HepG2 (cell line): ENCODE measurements around the gene NOP56. TPM values are rescaled to one million over a fixed set of nuclear protein-coding genes. Genes with fewer than 3 reads are reported as not detected.

Experiments
- CBX1 ChIP-seq: IDR thresholded peaks from one replicate; pipeline ENCODE4 v1.6.1; 2016; ENCODE audit warnings: antibody characterized with exemption, low read depth
- DPF2 ChIP-seq: sonication (generic); formaldehyde crosslinking; IDR thresholded peaks from 2 replicates; pipeline ENCODE4 v1.4.0; 2020; ENCODE audit warnings: mild to moderate bottlenecking, low read depth, missing genetic modification reagents, borderline replicate concordance
- IRF1 ChIP-seq: sonication (generic); formaldehyde crosslinking; IDR thresholded peaks from 2 replicates; pipeline ENCODE4 v1.4.0; 2020; ENCODE audit warnings: low read depth, mild to moderate bottlenecking, missing genetic modification reagents
- PHF20 ChIP-seq: sonication (generic); formaldehyde crosslinking; IDR thresholded peaks from 2 replicates; pipeline ENCODE4 v1.5.0; 2020; ENCODE audit warnings: mild to moderate bottlenecking, missing genetic modification reagents
- POLR2A ChIP-seq, 2 experiments: IDR thresholded peaks; 2 replicates each; pipeline ENCODE4 v1.6.1; 2011; ENCODE audit warnings: low read depth in 2 of 2, low read length in 2 of 2, mild to moderate bottlenecking in 1 of 2, moderate library complexity in 1 of 2; ENCODE audit not compliant: insufficient read depth in 1 of 2
- SNAPC4 ChIP-seq: sonication (generic); formaldehyde crosslinking; IDR thresholded peaks from 2 replicates; pipeline ENCODE4 v1.4.0; 2020; ENCODE audit warnings: mild to moderate bottlenecking, missing genetic modification reagents
- TFDP2 ChIP-seq: sonication (generic); formaldehyde crosslinking; IDR thresholded peaks from 2 replicates; pipeline ENCODE4 v1.4.0; 2020; ENCODE audit warnings: missing genetic modification reagents
- ZC3H4 ChIP-seq: sonication (generic); formaldehyde crosslinking; IDR thresholded peaks from 2 replicates; pipeline ENCODE4 v1.4.0; 2020; ENCODE audit warnings: missing genetic modification reagents, borderline replicate concordance
- ZNF251 ChIP-seq: sonication (generic); formaldehyde crosslinking; IDR thresholded peaks from 2 replicates; pipeline ENCODE4 v1.9.0; 2021; ENCODE audit warnings: mild to moderate bottlenecking, missing genetic modification reagents
- ZNF280D ChIP-seq: sonication (generic); formaldehyde crosslinking; IDR thresholded peaks from 2 replicates; pipeline ENCODE4 v1.5.1; 2020; ENCODE audit warnings: mild to moderate bottlenecking, missing genetic modification reagents
- ZNF343 ChIP-seq: sonication (generic); formaldehyde crosslinking; IDR thresholded peaks from 2 replicates; pipeline ENCODE4 v1.4.0; 2020; ENCODE audit warnings: mild to moderate bottlenecking, missing genetic modification reagents
- ZNF879 ChIP-seq: sonication (generic); formaldehyde crosslinking; IDR thresholded peaks from 2 replicates; pipeline ENCODE4 v1.8.1; 2023; ENCODE audit warnings: missing genetic modification reagents
- polyA plus RNA-seq, 8 experiments: library from polyadenylated mRNA; depleted of rRNA in 3 of 8; stranded (reverse) in 7 of 8; unstranded in 1 of 8; fragments of >200 nt; fragmentation: Illumina TruSeq in 4 of 8; extraction: Trizol in 4 of 8; gene quantifications; 2 replicates each; pipeline versions ENCODE4 v1.2.1 to v1.2.3, GENCODE V29; 2011 to 2016; ENCODE audit warnings: low read depth in 4 of 8, missing spikeins in 1 of 8, mixed read lengths in 1 of 8; ENCODE audit not compliant: insufficient read depth in 1 of 8
- total RNA-seq, 5 experiments: library from RNA; depleted of rRNA; stranded (reverse); fragments of >200 nt; fragmentation: Illumina TruSeq; extraction: Trizol; gene quantifications; 2 replicates each; pipeline ENCODE4 v1.2.3, GENCODE V29; 2016; ENCODE audit warnings: low read depth in 1 of 5
- TF ChIP-seq, protein P1 (sequence below): sonication (generic); formaldehyde crosslinking; IDR thresholded peaks from 2 replicates; pipeline ENCODE4 v1.5.1; 2020; ENCODE audit warnings: mild to moderate bottlenecking, missing genetic modification reagents, borderline replicate concordance
- TF ChIP-seq, protein P2 (sequence below): sonication (generic); formaldehyde crosslinking; IDR thresholded peaks from 2 replicates; pipeline ENCODE4 v1.5.0; 2020; ENCODE audit warnings: missing genetic modification reagents

The NOP56 gene
- total and polyA plus RNA-seq, 2 of the 13 experiments (the other 11 are each of a cell fraction or from before 2014, with no cell fraction given) = 369 to 1,116 TPM

GRCh38 chr20:2663887-2664719, 11.7 kb downstream of the NOP56 start, which contains the start of gene IDH3B (continued):
- TF ChIP-seq SNAPC4 (CRISPR knock-in tag) = peak; percentile 93
- peak; percentile 89 for TF ChIP-seq ZNF280D
- TF ChIP-seq PHF20 (CRISPR knock-in tag) = peak; percentile 100
- no peak; the same call in 1 of the 2 replicates for TF ChIP-seq ZNF343 (CRISPR knock-in tag)
- TF ChIP-seq, protein P1, sequence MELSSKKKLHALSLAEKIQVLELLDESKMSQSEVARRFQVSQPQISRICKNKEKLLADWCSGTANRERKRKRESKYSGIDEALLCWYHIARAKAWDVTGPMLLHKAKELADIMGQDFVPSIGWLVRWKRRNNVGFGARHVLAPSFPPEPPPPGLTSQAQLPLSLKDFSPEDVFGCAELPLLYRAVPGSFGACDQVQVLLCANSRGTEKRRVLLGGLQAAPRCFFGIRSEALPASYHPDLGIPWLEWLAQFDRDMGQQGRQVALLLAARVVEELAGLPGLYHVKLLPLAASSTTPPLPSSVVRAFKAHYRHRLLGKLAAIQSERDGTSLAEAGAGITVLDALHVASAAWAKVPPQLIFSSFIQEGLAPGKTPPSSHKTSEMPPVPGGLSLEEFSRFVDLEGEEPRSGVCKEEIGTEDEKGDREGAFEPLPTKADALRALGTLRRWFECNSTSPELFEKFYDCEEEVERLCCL = peak; percentile 85
- TF ChIP-seq ZNF879 (CRISPR knock-in tag) = peak; percentile 89
- TF ChIP-seq POLR2A (IDR thresholded peaks at IDR 0.05; ENCODE audit: insufficient read depth in 1 of 2, low read depth in 2 of 2, low read length in 2 of 2) = peak; percentile 94 to 95
- peak; percentile 83 for TF ChIP-seq TFDP2
- TF ChIP-seq CBX1 = peak; percentile 96
- 0 out of 2 replicates have a peak, but pooled peaks have one; percentile 14 for TF ChIP-seq ZC3H4 (CRISPR knock-in tag)
- TF ChIP-seq IRF1 (CRISPR knock-in tag) = no peak
- TF ChIP-seq, protein P2, sequence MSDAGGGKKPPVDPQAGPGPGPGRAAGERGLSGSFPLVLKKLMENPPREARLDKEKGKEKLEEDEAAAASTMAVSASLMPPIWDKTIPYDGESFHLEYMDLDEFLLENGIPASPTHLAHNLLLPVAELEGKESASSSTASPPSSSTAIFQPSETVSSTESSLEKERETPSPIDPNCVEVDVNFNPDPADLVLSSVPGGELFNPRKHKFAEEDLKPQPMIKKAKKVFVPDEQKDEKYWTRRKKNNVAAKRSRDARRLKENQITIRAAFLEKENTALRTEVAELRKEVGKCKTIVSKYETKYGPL (CRISPR knock-in tag) = no peak
- TF ChIP-seq ZNF251 (CRISPR knock-in tag) = no peak
- TF ChIP-seq DPF2 (CRISPR knock-in tag) = no peak
